HK-2 (cell line): ENCODE results near the gene ATG101.
"Not testable (repeated sequence)": the region's sequence is repeated elsewhere in the genome, so short reads cannot be mapped to it uniquely, and the experiment has no call there.

ENCODE experiments used
- DNase-seq: peaks from one replicate; pipeline ENCODE4 v3.0.0-alpha.2; 2018; ENCODE audit not compliant: unreplicated experiment

Gene ATG101

GRCh38 chr12:52097045-52097666 is 27.4 kb downstream of the ATG101 start:
- no peak for DNase-seq

- DNase-seq = not testable (repeated sequence)
Observed at GRCh38 chr12:52104431-52105089, 34.8 kb downstream of the ATG101 start.

- peak; percentile 58 for DNase-seq
Observed at GRCh38 chr12:52116222-52117125, 46.7 kb downstream of the ATG101 start.

GRCh38 chr12:52117806-52118475 is 48.2 kb downstream of the ATG101 start:
- DNase-seq = not testable (repeated sequence)

- no peak for DNase-seq
Observed at GRCh38 chr12:52119398-52120254, 49.8 kb downstream of the ATG101 start.

- no peak for DNase-seq
Observed at GRCh38 chr12:52120951-52121823, 51.4 kb downstream of the ATG101 start.

GRCh38 chr12:52121824-52122539 is 52.2 kb downstream of the ATG101 start:
- no peak for DNase-seq

- no peak for DNase-seq
Observed at GRCh38 chr12:52122540-52122871, 52.7 kb downstream of the ATG101 start.

GRCh38 chr12:52122904-52123303 is 53.1 kb downstream of the ATG101 start:
- DNase-seq = no peak

GRCh38 chr12:52123487-52124186 is 53.9 kb downstream of the ATG101 start:
- no peak for DNase-seq

GRCh38 chr12:52125476-52125900 is 55.7 kb downstream of the ATG101 start:
- no peak for DNase-seq

GRCh38 chr12:52126050-52126604 is 56.3 kb downstream of the ATG101 start:
- no peak for DNase-seq
